Measurements from ENCODE around the gene GNS. TPM values are rescaled to one million over a fixed set of nuclear protein-coding genes. Genes with fewer than 3 reads are reported as not detected.
A peak's percentile ranks its signal among the peaks of the same experiment; 100 is the strongest.

Gene GNS
- total RNA-seq, result 346 and 388 TPM in 2 replicates

- DNase-seq, result peak; percentile 97
Measured at GRCh38 chr12:64759035-64759894, at the start of gene GNS. Gene GNS, minus strand, starts transcription at chr12:64759406. Its CDS starts 130 bp downstream, at chr12:64759276.

GRCh38 chr12:64808110-64808509 lies 48.9 kb upstream of the GNS start:
- DNase-seq, result no peak

GRCh38 chr12:64806593-64807460 lies 47.6 kb upstream of the GNS start:
- peak; percentile 68 for DNase-seq

- no peak for DNase-seq
Measured at GRCh38 chr12:64806173-64806572, 47.0 kb upstream of the GNS start.

- peak; percentile 67 for DNase-seq
Measured at GRCh38 chr12:64802180-64802775, 43.1 kb upstream of the GNS start.

GRCh38 chr12:64801381-64801780 lies 42.2 kb upstream of the GNS start:
- DNase-seq, result peak; percentile 54

- DNase-seq, result no peak
Measured at GRCh38 chr12:64800640-64801039, 41.4 kb upstream of the GNS start.

- DNase-seq, result no peak
Measured at GRCh38 chr12:64798165-64798564, 39.0 kb upstream of the GNS start.

- no peak for DNase-seq
Measured at GRCh38 chr12:64797156-64797555, 38.0 kb upstream of the GNS start.

- peak; percentile 95 for DNase-seq
Measured at GRCh38 chr12:64796205-64796845, 37.1 kb upstream of the GNS start.

- DNase-seq, result no peak
Measured at GRCh38 chr12:64794305-64794704, 35.1 kb upstream of the GNS start.

- no peak for DNase-seq
Measured at GRCh38 chr12:64793610-64794009, 34.4 kb upstream of the GNS start.

- DNase-seq, result no peak
Measured at GRCh38 chr12:64792128-64792527, 32.9 kb upstream of the GNS start.

GRCh38 chr12:64791036-64791435 lies 31.8 kb upstream of the GNS start:
- no peak for DNase-seq

GRCh38 chr12:64790166-64790565 lies 31.0 kb upstream of the GNS start:
- no peak for DNase-seq

GRCh38 chr12:64785838-64786237 lies 26.6 kb upstream of the GNS start:
- DNase-seq, result no peak

- DNase-seq, result peak; percentile 68
Measured at GRCh38 chr12:64782191-64782876, 23.1 kb upstream of the GNS start.

- DNase-seq, result peak; percentile 37
Measured at GRCh38 chr12:64781280-64782190, 22.3 kb upstream of the GNS start.

- DNase-seq, result peak; percentile 53
Measured at GRCh38 chr12:64780531-64781279, 21.5 kb upstream of the GNS start.

GRCh38 chr12:64780132-64780530 lies 20.9 kb upstream of the GNS start:
- DNase-seq, result no peak

Measured in dermis blood vessel endothelial cell (primary cell).